GM23338 (cell line): ENCODE data around the gene NEIL1. TPM values are rescaled to one million over a fixed set of nuclear protein-coding genes. Genes with fewer than 3 reads are reported as not detected.

ENCODE experiments used
- ATAC-seq: fragments of 200-7000 bp; cut with Tn5 transposase; 3 replicates; pipeline ENCODE4 v1.9.1; 2020
- DNase-seq: peaks from one replicate; pipeline ENCODE4 v3.0.0-alpha.2; 2015; ENCODE audit warnings: low spot score
- H2AFZ ChIP-seq: fragments of 200-600 bp; sonication (generic); 2 replicates; pipeline ENCODE4 v1.8.0; 2016; ENCODE audit warnings: antibody characterized with exemption, mild to moderate bottlenecking, moderate library complexity
- H3F3A ChIP-seq: fragments of 200-600 bp; sonication (generic); replicated peaks from 2 replicates; pipeline ENCODE4 v1.8.0; 2017; ENCODE audit warnings: antibody characterized with exemption, mixed run types, low read depth
- H3K27ac ChIP-seq: fragments of 200-600 bp; sonication (generic); 2 replicates; pipeline ENCODE4 v1.6.1; 2016; ENCODE audit warnings: low read depth
- H3K27me3 ChIP-seq: fragments of 200-600 bp; sonication (generic); 2 replicates; pipeline ENCODE4 v1.8.0; 2016; ENCODE audit warnings: mild to moderate bottlenecking, mixed run types, moderate library complexity; ENCODE audit not compliant: insufficient read depth
- H3K36me3 ChIP-seq: fragments of 200-600 bp; sonication (generic); 2 replicates; pipeline ENCODE4 v1.8.0; 2016; ENCODE audit warnings: mild to moderate bottlenecking; ENCODE audit not compliant: insufficient read depth
- H3K4me1 ChIP-seq: fragments of 200-600 bp; sonication (generic); 2 replicates; pipeline ENCODE4 v1.8.0; 2016; ENCODE audit warnings: mild to moderate bottlenecking, moderate library complexity; ENCODE audit not compliant: insufficient read depth
- H3K4me2 ChIP-seq: fragments of 200-600 bp; sonication (generic); 2 replicates; pipeline ENCODE4 v1.7.1; 2017; ENCODE audit warnings: mixed run types
- H3K4me3 ChIP-seq: fragments of 200-600 bp; sonication (generic); 2 replicates; pipeline ENCODE4 v1.6.1; 2016; ENCODE audit warnings: mixed run types
- H3K79me2 ChIP-seq: fragments of 200-600 bp; sonication (generic); replicated peaks from 2 replicates; pipeline ENCODE4 v1.8.0; 2017; ENCODE audit warnings: mild to moderate bottlenecking; ENCODE audit not compliant: insufficient read depth
- H3K9me2 ChIP-seq: fragments of 200-600 bp; sonication (generic); 2 replicates; pipeline ENCODE4 v1.8.0; 2017; ENCODE audit not compliant: insufficient read depth
- H4K20me1 ChIP-seq: fragments of 200-600 bp; sonication (generic); replicated peaks from 2 replicates; pipeline ENCODE4 v1.8.0; 2017; ENCODE audit warnings: mild to moderate bottlenecking; ENCODE audit not compliant: insufficient read depth
- H3K27ac Mint-ChIP-seq: 2 replicates; pipeline ENCODE4 v1.8.0; 2020; ENCODE audit warnings: inconsistent platforms, mild to moderate bottlenecking, moderate library complexity, mixed read lengths
- H3K27me3 Mint-ChIP-seq: 3 replicates; pipeline ENCODE4 v1.8.0; 2022; ENCODE audit warnings: low read depth, mild to moderate bottlenecking, moderate library complexity, mixed read lengths, inconsistent platforms; ENCODE audit not compliant: insufficient read depth, poor library complexity
- H3K36me3 Mint-ChIP-seq: 3 replicates; pipeline ENCODE4 v1.8.0; 2021; ENCODE audit warnings: low read depth, mild to moderate bottlenecking, inconsistent platforms, moderate library complexity, mixed read lengths
- H3K4me1 Mint-ChIP-seq: 3 replicates; pipeline ENCODE4 v1.8.0; 2020; ENCODE audit warnings: mild to moderate bottlenecking, inconsistent platforms, mixed read lengths
- H3K4me3 Mint-ChIP-seq: 3 replicates; pipeline ENCODE4 v1.8.0; 2021; ENCODE audit warnings: moderate library complexity, mild to moderate bottlenecking, inconsistent platforms, mixed read lengths
- H3K9me3 Mint-ChIP-seq: 3 replicates; pipeline ENCODE4 v1.8.0; 2020; ENCODE audit warnings: moderate library complexity, mild to moderate bottlenecking, inconsistent platforms, mixed read lengths
- CREB1 ChIP-seq: fragments of 250-450 bp; sonication (Bioruptor Pico); IDR thresholded peaks from 2 replicates; pipeline ENCODE4 v1.5.0; 2020; ENCODE audit warnings: low read depth, mild to moderate bottlenecking, moderate library complexity
- EZH2 ChIP-seq: fragments of 200-600 bp; sonication (generic); IDR thresholded peaks from one replicate; pipeline ENCODE4 v1.8.0; 2017; ENCODE audit warnings: antibody characterized with exemption, mild to moderate bottlenecking, low read depth; ENCODE audit not compliant: unreplicated experiment
- EZH2phosphoT487 ChIP-seq: fragments of 200-600 bp; sonication (generic); IDR thresholded peaks from one replicate; pipeline ENCODE4 v1.8.1; 2018; ENCODE audit warnings: antibody characterized with exemption; ENCODE audit not compliant: unreplicated experiment
- JUNB ChIP-seq: IDR thresholded peaks from one replicate; pipeline ENCODE4 v1.6.1; 2016; ENCODE audit warnings: antibody characterized with exemption; ENCODE audit not compliant: unreplicated experiment
- NANOG ChIP-seq: IDR thresholded peaks from 2 replicates; pipeline ENCODE4 v1.6.1; 2016; ENCODE audit warnings: antibody characterized with exemption, borderline replicate concordance
- POLR2AphosphoS5 ChIP-seq: IDR thresholded peaks from 2 replicates; pipeline ENCODE4 v1.6.1; 2016; ENCODE audit warnings: antibody characterized with exemption, low read depth
- STAT1 ChIP-seq: IDR thresholded peaks from one replicate; pipeline ENCODE4 v1.6.1; 2016; ENCODE audit warnings: antibody characterized with exemption; ENCODE audit not compliant: unreplicated experiment
- ZNF114 ChIP-seq: fragments of 250-450 bp; sonication (Bioruptor Pico); IDR thresholded peaks from 2 replicates; pipeline ENCODE4 v1.5.0; 2020; ENCODE audit warnings: mild to moderate bottlenecking, moderate library complexity
- ZNF331 ChIP-seq: fragments of 250-450 bp; sonication (Bioruptor Pico); IDR thresholded peaks from 2 replicates; pipeline ENCODE4 v1.5.0; 2020; ENCODE audit warnings: low read depth, mild to moderate bottlenecking, moderate library complexity
- polyA plus RNA-seq: library from polyadenylated mRNA; unstranded; fragments of >200 nt; fragmentation: Nextera tagmentation; extraction: Ambion mirVana; gene quantifications from 2 replicates; pipeline ENCODE4 v1.2.1, GENCODE V29; 2016
- total RNA-seq: library from RNA; depleted of rRNA; stranded (reverse); fragments of >200 nt; shearing (Covaris generic); gene quantifications from 2 replicates; pipeline ENCODE4 v1.2.3, GENCODE V29; 2014
- TF ChIP-seq, protein P1 (sequence below): fragments of 250-450 bp; sonication (Bioruptor Pico); IDR thresholded peaks from 2 replicates; pipeline ENCODE4 v1.5.0; 2020; ENCODE audit warnings: mild to moderate bottlenecking, moderate library complexity
- TF ChIP-seq, protein P2 (sequence below), 2 experiments: fragments of 200-600 bp in 1 of 2; sonication (generic) in 1 of 2; conservative IDR thresholded peaks; 2 replicates each; pipeline versions ENCODE4 v1.5.1 to v1.6.1; 2016 to 2017; ENCODE audit warnings: antibody characterized with exemption in 2 of 2, low read depth in 2 of 2, mild to moderate bottlenecking in 2 of 2, moderate library complexity in 1 of 2
- TF ChIP-seq, protein P3 (sequence below): IDR thresholded peaks from 2 replicates; pipeline ENCODE4 v1.6.1; 2016; ENCODE audit warnings: antibody characterized with exemption
- TF ChIP-seq, protein P4 (sequence below): IDR thresholded peaks from one replicate; pipeline ENCODE4 v1.6.1; 2018; ENCODE audit warnings: antibody characterized with exemption; ENCODE audit not compliant: unreplicated experiment

Gene NEIL1
- total and polyA plus RNA-seq, 2 experiments from 2014 or later: 6.2 to 17.0 TPM

DNA sequence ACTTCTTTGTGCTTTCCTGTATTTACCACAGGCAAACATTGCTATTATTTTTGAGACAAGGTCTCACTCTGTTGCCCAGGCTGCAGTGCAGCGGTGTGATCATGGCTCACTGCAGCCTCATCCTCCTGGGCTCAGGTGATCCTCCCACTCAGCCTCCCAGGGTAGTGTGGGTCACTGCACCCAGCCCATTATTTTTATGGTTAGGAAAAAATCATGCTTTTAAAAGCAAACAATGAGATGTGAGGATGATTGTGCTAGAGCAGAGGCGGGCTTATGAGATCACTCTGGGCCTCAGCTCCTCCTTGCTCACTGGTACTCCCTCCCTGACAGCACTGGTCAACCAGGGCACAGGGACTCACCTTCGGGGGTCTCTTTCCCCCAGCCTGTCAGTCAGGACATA, 19.3 kb downstream of the NEIL1 start:
- Histone ChIP-seq H3K27me3 (no peaks in the 10 kb centered on the region), H3K4me3 (no peak overlapping the region), H3K79me2 (0 out of 2 replicates have a peak, but pooled peaks cover 6% of the 10 kb centered on the region), H3K4me2 (no peak overlapping the region), H2AFZ (no peak overlapping the region), H3K27ac (no peak overlapping the region), H4K20me1 (no peaks in the 10 kb centered on the region; the same call in none of the 2 replicates), H3K36me3 (peaks cover 4% of the 10 kb centered on the region; the same call in 1 of the 2 replicates), H3K9me2 (no peaks in the 10 kb centered on the region), H3F3A (peaks cover 20% of the 10 kb centered on the region; the same call in 1 of the 2 replicates), H3K4me1 (peaks cover 13% of the 10 kb centered on the region; the same call in 1 of the 2 replicates)
- H3K27me3 Mint-ChIP-seq: peaks cover 13% of the 10 kb centered on the region
- no peak for TF ChIP-seq JUNB
- no peak for TF ChIP-seq ZNF114 (CRISPR knock-in tag)
- TF ChIP-seq, protein P1, sequence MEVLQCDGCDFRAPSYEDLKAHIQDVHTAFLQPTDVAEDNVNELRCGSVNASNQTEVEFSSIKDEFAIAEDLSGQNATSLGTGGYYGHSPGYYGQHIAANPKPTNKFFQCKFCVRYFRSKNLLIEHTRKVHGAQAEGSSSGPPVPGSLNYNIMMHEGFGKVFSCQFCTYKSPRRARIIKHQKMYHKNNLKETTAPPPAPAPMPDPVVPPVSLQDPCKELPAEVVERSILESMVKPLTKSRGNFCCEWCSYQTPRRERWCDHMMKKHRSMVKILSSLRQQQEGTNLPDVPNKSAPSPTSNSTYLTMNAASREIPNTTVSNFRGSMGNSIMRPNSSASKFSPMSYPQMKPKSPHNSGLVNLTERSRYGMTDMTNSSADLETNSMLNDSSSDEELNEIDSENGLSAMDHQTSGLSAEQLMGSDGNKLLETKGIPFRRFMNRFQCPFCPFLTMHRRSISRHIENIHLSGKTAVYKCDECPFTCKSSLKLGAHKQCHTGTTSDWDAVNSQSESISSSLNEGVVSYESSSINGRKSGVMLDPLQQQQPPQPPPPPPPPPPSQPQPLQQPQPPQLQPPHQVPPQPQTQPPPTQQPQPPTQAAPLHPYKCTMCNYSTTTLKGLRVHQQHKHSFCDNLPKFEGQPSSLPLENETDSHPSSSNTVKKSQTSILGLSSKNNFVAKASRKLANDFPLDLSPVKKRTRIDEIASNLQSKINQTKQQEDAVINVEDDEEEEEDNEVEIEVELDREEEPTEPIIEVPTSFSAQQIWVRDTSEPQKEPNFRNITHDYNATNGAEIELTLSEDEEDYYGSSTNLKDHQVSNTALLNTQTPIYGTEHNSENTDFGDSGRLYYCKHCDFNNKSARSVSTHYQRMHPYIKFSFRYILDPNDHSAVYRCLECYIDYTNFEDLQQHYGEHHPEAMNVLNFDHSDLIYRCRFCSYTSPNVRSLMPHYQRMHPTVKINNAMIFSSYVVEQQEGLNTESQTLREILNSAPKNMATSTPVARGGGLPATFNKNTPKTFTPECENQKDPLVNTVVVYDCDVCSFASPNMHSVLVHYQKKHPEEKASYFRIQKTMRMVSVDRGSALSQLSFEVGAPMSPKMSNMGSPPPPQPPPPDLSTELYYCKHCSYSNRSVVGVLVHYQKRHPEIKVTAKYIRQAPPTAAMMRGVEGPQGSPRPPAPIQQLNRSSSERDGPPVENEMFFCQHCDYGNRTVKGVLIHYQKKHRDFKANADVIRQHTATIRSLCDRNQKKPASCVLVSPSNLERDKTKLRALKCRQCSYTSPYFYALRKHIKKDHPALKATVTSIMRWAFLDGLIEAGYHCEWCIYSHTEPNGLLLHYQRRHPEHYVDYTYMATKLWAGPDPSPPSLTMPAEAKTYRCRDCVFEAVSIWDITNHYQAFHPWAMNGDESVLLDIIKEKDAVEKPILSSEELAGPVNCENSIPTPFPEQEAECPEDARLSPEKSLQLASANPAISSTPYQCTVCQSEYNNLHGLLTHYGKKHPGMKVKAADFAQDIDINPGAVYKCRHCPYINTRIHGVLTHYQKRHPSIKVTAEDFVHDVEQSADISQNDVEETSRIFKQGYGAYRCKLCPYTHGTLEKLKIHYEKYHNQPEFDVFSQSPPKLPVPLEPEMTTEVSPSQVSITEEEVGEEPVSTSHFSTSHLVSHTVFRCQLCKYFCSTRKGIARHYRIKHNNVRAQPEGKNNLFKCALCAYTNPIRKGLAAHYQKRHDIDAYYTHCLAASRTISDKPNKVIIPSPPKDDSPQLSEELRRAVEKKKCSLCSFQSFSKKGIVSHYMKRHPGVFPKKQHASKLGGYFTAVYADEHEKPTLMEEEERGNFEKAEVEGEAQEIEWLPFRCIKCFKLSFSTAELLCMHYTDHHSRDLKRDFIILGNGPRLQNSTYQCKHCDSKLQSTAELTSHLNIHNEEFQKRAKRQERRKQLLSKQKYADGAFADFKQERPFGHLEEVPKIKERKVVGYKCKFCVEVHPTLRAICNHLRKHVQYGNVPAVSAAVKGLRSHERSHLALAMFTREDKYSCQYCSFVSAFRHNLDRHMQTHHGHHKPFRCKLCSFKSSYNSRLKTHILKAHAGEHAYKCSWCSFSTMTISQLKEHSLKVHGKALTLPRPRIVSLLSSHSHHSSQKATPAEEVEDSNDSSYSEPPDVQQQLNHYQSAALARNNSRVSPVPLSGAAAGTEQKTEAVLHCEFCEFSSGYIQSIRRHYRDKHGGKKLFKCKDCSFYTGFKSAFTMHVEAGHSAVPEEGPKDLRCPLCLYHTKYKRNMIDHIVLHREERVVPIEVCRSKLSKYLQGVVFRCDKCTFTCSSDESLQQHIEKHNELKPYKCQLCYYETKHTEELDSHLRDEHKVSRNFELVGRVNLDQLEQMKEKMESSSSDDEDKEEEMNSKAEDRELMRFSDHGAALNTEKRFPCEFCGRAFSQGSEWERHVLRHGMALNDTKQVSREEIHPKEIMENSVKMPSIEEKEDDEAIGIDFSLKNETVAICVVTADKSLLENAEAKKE: no peak
- no peak for TF ChIP-seq STAT1
- TF ChIP-seq EZH2: no peak
- TF ChIP-seq, protein P2, sequence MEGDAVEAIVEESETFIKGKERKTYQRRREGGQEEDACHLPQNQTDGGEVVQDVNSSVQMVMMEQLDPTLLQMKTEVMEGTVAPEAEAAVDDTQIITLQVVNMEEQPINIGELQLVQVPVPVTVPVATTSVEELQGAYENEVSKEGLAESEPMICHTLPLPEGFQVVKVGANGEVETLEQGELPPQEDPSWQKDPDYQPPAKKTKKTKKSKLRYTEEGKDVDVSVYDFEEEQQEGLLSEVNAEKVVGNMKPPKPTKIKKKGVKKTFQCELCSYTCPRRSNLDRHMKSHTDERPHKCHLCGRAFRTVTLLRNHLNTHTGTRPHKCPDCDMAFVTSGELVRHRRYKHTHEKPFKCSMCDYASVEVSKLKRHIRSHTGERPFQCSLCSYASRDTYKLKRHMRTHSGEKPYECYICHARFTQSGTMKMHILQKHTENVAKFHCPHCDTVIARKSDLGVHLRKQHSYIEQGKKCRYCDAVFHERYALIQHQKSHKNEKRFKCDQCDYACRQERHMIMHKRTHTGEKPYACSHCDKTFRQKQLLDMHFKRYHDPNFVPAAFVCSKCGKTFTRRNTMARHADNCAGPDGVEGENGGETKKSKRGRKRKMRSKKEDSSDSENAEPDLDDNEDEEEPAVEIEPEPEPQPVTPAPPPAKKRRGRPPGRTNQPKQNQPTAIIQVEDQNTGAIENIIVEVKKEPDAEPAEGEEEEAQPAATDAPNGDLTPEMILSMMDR (conservative IDR thresholded peaks at IDR 0.05; ENCODE audit: low read depth in 2 of 2): no peak
- TF ChIP-seq ZNF331 (CRISPR knock-in tag): no peak
- TF ChIP-seq CREB1 (CRISPR knock-in tag): no peak
- TF ChIP-seq, protein P3, sequence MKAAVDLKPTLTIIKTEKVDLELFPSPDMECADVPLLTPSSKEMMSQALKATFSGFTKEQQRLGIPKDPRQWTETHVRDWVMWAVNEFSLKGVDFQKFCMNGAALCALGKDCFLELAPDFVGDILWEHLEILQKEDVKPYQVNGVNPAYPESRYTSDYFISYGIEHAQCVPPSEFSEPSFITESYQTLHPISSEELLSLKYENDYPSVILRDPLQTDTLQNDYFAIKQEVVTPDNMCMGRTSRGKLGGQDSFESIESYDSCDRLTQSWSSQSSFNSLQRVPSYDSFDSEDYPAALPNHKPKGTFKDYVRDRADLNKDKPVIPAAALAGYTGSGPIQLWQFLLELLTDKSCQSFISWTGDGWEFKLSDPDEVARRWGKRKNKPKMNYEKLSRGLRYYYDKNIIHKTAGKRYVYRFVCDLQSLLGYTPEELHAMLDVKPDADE: no peak
- no peak for TF ChIP-seq EZH2phosphoT487
- TF ChIP-seq POLR2AphosphoS5: no peak
- TF ChIP-seq, protein P4, sequence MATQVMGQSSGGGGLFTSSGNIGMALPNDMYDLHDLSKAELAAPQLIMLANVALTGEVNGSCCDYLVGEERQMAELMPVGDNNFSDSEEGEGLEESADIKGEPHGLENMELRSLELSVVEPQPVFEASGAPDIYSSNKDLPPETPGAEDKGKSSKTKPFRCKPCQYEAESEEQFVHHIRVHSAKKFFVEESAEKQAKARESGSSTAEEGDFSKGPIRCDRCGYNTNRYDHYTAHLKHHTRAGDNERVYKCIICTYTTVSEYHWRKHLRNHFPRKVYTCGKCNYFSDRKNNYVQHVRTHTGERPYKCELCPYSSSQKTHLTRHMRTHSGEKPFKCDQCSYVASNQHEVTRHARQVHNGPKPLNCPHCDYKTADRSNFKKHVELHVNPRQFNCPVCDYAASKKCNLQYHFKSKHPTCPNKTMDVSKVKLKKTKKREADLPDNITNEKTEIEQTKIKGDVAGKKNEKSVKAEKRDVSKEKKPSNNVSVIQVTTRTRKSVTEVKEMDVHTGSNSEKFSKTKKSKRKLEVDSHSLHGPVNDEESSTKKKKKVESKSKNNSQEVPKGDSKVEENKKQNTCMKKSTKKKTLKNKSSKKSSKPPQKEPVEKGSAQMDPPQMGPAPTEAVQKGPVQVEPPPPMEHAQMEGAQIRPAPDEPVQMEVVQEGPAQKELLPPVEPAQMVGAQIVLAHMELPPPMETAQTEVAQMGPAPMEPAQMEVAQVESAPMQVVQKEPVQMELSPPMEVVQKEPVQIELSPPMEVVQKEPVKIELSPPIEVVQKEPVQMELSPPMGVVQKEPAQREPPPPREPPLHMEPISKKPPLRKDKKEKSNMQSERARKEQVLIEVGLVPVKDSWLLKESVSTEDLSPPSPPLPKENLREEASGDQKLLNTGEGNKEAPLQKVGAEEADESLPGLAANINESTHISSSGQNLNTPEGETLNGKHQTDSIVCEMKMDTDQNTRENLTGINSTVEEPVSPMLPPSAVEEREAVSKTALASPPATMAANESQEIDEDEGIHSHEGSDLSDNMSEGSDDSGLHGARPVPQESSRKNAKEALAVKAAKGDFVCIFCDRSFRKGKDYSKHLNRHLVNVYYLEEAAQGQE: no peak
- no peak for TF ChIP-seq NANOG
- H3K9me3 Mint-ChIP-seq: no peaks in the 10 kb centered on the region; the same call in 2 of the 3 replicates
- ATAC-seq (no peak), DNase-seq (no peak)
- H3K36me3 Mint-ChIP-seq: peaks cover 43% of the 10 kb centered on the region
- H3K4me3 Mint-ChIP-seq: no peak overlapping the region
- H3K4me1 Mint-ChIP-seq: peaks cover 12% of the 10 kb centered on the region
- H3K27ac Mint-ChIP-seq: no peak overlapping the region
